ENCODE data around the gene BORCS5.
"Not testable (repeated sequence)": the region's sequence is repeated elsewhere in the genome, so short reads cannot be mapped to it uniquely, and the experiment has no call there.

The BORCS5 gene

DNA sequence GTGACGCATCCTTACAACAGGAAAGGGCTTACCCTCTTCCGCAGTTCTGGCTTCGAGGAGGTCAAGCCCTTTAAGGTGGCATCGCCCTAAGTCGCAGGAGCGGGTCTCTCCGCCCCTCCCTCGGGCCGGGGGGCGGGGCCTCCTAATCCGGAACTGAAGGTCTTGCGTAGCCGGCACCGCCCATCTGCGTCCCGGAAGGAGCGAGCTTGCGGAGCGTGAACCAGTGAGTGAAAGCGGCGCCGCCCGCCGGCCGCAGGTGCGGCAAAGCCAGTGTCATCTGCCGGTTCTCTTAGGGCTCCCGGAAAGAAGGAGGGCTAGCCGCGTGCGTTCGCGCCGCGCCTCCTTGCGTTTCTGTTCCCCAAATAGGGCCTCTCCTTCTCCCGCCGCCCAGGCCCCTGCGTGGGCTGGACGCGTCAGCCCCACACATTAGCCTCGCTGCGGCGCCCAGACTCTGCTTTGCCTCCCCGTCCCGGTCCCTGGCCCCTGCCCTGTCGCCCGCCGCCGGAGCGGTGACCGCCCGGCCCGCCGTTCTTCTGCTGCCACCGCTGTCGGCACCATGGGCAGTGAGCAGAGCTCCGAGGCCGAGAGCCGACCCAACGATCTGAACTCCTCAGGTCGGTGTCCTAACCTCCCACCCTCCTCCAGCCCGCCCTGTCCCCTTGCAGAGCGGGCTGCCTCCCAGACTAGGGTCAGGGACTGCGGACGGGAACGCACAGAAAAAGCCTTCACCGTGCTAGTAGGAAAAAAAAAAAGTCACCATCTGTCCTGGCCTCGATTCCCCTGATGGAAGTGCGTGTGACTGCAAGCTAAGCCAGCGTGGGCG, at the start of gene BORCS5:
TSS of gene BORCS5 (plus strand) at position 183 of the 823 bp plus-strand sequence. CDS start at position 557, 374 bp downstream.
- DNase-seq, result peak; percentile 79

DNA sequence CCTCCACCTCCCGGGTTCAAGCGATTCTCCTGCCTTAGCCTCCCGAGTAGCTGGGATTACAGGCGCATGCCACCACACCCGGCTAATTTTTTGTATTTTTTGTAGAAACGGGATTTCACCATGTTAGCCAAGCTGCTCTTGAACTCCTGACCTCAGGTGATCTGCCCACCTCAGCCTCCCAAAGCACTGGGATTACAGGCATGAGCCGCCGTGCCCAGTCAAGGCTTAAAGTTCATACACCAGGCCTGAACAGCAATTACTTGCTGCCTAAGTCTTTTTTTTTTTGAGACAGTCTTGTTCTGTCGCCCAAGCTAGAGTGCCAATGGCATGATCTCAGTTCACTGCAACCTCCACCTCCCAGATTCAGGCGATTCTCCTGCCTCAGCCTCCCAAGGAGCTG, 46.2 kb upstream of the BORCS5 start:
- not testable (repeated sequence) for DNase-seq

DNA sequence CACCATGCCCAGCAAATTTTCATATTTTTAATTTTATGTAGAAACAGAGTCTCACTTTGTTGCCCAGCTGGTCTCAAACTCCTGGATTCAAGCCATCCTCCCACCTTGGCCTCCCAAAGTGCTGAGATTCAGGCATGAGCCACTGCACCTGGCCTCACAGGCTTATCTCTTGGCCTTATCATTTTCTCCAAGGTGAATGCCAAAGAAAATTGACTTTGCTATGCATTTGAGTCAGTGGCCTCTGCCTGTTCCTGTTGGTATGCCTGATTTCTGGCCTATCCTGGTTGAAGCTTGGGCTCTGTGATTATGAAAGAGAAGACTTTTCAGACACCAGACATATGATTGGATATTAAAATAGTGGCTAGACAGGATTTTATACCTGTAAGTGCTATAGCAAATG, 41.0 kb upstream of the BORCS5 start:
- DNase-seq, result no peak

DNA sequence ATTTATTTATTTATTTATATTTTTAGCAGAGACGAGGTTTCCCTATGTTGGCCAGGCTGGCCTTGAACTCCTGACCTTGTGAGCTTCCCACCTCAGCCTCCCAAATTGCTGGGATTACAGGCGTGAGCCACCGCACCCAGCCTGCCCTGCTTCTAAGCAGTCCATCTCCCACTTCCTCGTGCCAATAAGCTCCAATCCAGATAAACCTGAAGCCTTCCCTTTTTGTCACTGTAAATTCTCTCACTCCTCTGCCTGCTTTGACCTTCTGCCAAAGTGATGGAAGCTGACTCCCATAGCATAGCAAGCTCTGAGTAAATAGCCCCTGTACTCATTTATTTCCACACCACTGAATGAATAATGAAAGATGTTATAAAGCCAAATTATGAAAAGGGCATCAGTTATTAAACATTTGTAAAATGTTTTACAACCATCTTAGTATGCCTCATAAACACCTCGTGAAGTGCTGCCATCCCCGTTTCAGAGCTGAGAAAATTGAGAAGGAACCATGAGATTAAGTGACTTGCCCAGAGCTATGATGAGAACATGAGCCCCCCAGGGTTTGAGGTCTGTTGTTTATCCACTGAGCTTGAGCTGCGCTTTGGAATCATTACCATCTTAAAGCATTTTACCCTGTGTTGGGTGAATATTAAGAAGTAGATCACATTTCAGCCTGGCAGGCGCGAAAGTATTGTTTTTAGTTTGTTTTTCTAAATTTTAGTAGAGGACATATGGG, 37.3 kb upstream of the BORCS5 start:
- DNase-seq, result no peak

DNA sequence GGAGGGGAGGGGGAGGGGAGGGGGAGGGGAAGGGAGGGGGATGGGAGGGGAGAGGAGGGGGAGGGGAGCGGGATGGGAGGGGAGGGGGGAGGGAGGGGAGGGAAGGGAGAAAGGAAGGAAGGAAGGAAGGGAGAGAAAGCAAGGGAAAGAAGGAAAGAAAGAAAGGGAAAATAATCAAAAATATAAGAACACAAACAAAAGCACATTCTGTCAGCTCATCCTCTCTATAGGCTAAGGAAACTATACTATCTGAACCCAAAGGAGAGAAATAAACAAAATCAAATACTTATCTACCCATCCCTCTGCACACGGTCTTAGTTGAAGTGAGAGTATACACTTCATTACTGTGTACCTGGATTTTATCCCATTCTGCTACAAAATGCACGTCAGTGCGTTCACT, 33.8 kb upstream of the BORCS5 start:
- no peak for DNase-seq

DNA sequence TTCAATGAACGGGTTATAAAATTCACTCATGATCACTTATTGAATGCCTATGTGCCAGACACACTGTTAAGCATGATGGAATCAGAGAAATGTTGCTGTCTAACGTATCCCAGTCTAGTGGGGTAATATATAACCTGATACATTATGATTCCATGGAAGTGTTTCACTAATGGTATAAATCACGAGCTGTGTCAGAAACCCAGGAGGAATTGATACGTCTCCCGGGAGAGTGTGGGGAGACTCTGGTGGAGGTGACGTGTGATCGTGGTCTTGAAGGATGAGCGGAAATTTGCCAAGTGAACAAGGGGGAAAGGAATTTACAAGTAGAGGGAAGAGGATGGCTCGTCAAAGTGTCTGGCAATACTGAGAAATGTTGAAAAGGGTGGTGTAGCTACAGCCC, 33.3 kb upstream of the BORCS5 start:
- no peak for DNase-seq

DNA sequence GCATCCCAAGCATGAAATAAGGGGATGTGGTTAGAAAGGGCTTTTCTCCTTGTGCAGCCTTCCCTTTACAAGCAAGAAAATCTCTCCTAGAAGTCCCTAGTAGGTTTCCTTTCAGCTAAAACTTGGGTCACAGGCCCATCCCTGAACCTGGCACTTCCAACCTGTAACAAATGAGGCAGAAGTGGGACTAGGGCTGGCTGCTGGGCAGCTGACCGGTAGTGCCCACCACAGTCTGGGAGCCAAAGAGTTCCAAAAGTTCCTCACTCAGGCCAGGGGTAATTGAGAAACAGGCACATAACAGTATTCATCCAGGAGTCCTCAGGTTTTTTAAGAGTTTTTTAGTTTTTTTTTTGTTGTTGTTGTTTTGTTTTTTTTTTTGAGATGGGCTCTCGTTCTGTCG, 30.6 kb upstream of the BORCS5 start:
- no peak for DNase-seq

DNA sequence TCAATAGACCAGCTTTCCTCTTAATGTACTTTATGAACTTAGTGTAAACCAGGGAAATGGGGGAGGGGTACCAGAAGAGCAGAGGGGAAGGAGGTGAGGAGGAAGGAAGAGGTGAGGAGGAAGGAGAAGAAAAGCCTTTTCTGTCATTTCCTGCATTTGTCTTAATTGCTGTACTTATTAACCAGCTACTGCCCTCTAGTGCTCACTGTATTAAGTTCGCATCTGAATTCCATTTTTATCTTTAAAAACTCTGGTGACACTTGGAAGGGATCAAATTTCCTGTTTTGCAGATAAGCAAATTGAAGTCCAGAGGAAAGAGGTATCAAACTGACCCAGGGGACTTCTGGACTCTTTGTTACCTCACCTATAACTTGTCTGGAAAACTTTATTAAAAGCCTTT, 29.1 kb upstream of the BORCS5 start:
- no peak for DNase-seq

DNA sequence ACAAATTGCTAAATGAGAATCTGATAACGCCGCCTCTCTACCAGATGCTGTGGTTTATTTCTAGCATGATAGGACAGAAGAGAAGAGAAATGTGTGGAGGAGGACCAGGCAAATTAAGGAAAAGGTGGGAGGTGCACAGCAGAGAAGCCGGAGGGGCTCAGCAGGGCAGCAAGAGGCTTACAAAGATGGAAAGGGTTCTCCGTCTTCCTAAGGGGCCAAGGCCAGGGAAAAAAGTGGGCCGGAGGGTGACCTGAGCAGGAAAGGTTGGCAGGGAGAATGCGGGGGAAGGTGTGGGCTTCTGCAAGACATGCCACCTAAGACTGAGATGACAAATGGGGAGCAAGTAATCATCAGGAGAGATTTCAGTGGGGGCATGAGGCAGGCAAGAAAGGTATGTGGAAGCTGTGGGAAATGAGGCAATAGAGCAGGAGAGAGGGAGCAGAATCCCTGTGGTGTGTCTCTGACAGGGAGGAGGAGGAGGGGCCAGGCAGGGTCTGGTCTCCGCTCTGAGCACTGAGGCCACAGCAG, 25.6 kb upstream of the BORCS5 start:
- DNase-seq, result no peak

DNA sequence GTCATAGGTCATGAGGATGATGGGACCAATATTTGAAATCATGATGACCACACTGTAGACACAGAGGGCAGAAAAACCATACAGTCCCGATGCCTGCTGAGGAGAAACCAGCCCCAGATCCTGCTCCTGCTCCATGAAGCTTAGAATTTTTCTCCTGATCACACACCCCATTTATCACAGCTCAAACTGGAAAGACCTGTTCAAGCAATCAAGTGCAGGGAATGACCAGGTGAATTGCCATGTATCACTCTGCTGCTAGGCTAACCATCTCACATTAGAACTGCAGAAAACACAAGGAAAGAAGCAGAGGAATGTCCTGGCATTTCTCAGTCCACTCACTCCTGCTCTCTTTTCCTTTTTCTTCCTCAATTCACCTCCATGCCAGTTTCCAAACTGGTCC, 25.0 kb upstream of the BORCS5 start:
- no peak for DNase-seq

DNA sequence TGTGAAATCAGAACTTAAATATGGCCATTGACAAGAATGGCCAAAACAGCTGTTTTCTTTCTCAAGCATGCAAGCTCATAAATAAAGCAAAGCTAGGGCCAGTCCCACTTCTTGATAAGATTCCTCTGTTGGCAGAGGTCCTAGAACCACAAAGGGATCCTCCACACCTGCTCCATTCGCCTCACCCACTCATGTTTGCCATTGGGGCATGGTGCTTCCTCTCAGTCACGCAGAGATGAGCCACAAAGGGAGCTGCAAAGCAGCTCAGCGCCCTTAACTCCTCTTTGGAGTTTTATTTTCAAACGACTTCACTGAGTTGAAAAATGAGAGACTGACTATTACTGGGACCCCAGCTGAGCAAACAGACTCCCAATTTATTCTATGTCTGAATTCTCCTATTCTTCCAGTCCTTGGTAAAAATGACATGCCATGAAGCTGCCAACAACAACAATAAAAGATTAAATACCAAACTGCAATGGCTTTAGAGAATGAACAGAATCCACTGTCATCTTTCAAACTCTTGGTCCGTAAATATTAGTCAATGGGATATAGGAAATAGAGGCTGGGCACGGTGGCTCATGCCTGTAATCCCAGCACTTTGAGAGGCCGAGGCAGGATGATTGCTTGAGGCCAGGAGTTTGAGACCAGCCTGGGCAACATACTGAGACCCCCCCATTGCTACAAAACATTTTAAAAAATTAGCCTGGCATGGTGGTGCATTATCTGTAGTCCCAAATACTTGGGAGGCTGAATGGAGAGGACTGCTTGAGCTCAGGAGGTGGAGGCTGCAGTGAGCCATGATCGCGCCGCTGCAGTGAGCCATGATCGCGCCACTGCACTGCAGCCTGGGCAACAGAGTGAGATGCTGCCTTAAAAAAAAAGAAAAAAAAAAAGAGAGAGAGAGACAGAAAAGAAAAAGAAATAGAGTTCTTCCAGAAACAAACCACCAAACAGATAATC, 23.2 kb upstream of the BORCS5 start:
- DNase-seq, result no peak

DNA sequence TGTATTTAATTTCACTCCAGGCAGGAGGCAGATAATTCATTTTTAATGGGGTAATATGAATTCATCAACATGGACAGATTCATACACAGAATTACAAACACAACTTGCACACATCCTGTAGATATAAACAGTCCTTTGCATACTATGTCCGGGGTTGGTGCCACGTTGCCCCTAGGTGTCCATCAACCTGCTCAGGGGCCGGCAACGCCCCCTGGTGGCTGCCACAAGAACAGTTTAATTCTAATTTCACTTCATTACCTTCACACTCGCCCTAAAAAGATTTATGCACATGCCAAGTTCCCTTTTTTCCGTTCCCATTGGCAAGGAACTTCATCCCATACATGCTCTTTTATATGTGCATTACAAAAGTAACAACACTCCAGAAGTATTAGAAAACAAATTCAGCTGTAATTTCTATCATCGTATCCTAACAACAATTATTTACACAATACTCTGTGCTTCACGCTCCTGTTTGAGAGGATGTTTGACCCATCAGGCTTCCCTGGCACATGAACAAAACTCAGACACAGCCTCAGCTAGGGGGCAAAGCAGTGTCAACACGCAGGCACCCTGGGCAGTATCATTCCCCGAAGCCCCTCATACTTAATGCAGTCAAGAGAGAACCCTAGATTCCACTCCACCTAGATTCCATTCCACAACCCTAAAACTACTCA, 22.4 kb upstream of the BORCS5 start:
- no peak for DNase-seq

DNA sequence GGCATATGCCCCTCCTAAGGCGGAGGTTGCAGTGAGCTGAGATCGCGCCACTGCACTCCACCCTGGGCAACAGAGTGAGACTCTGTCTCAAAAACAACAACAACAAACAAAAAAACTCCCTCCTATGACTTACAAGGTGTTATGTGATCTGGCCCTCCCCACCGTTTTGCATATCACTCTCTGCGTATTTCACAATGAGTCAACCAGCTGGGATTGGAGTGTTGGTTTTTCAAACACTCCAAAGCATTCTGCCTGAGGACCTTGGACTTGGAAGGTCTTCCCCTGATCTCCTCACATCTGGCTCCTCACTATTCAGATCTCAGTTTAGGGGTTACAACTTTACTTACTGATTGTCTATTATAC, 20.8 kb upstream of the BORCS5 start:
- no peak for DNase-seq

DNA sequence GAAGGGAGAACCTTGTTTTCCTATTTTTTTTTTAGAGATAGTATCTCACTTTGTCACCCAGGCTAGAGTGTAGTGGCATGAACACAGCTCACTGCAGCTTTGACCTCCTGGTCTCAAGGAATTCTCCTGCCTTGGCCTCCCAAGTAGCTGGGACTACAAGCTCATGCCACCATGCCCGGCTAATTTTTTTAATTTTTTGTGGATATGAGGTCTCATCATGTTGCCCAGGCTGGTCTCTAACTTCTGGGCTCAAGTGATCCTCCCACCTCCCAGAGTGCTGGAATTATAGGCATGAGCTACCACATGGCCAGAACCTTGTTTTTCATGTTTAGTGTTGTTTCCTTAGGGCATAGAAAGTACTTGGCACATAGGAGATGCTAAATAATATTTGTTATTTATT, 20.4 kb upstream of the BORCS5 start:
- DNase-seq, result no peak

DNA sequence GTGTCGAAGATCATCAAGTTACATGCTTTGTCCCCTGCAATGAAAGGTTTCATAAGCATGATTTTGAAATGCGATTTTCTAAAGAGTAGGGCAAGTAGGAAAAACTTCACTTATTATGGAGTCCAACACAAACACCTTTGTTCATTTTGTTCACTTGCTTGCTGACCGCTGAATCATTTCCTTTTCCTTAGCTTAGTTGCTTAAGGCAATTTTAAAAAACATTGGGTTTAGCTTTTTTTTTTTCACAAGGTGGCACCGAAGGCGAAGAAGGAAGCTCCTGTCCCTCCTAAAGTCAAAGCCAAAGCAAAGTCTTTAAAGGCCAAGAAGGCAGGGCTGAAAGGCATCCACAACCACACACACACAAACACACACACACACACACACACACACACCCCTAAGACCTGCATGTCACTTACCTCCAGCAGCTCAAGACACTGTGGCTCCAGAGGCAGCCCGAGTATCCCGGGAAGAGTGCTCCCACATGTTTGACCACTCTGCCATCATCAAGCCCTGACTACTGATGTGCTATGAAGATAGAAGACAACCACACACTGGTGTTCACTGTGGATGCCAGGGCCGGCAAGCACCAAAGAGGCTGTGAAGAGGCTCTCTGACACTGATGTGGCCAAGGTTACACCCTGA, 18.2 kb upstream of the BORCS5 start:
- no peak for DNase-seq

DNA sequence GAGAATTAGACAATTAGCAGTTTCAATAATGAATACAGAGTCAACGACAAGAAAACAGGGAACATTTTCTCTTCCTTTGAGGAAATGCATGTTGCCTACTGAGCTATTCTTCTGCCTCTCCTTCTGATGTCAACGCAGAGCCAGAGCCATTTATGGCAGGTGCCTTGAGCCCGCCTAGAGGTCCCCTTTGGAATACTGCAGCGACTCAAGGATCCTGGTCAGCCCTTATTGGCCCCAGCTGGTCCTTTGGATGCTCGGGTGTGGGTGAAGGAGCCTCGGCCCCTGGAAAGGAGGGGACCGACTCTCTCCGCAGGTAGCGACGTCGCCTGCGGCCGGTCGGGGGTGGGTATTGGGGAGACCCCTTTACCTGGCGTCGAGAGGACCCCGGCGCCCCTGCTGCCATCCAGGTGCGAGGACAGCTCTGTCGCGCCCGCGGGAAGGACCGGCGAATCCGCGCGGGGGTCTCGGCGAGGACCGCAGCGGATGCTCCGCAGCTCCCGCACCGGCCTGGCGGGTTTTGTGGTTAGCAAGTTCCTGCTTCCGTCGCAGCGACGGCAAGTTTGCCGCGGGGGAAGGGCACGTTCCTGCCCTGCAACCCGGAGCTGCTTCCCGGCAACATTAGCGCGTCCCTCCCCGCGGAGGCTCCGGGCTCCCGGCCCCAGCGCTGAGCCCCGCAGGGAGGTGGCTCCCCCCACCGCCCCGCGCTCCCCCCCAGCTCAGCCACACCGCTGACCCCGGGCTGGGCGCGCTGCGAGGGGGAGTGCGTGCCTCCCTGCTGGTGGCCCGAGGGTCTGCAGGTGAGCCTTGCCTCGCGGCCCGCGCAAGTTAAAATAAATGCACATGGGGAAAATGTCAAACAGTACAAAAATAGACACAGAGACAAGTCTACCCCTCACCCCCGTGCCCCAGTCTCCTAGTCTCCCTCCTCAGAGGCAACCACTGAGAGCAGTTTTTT, 6.9 kb upstream of the BORCS5 start, which contains the start of gene MANSC1:
TSS of gene MANSC1 (minus strand) at position 532 of the 955 bp plus-strand sequence. CDS start 6,928 bp downstream, outside the sequence.
- no peak for DNase-seq

DNA sequence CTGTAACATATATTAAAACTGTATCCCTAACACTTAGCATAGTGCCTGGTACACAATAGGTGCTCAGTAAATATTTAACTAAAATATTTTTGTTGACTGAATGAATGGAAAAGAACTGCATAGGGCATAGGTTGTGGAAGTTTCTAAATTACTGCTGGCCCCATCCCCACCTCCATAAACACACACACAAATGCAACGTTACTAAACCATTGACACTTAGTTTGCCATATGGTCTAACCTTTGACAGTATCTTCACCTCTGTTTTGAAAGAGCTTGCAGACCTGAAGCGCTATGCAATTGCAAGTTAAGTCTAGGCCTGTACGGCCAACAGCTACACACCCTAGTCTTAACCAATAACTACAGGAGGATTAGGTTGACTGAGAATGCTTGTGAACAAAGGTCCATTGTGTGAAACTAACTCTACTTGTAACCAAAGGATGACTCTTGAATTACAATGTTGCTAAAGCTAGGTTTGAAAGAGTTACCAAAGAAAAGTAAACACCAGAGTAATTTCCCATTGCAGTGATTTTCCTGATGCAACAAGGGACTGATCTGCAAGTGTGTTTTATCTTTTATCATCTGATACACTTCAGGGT, 5.9 kb upstream of the BORCS5 start:
- DNase-seq, result no peak

DNA sequence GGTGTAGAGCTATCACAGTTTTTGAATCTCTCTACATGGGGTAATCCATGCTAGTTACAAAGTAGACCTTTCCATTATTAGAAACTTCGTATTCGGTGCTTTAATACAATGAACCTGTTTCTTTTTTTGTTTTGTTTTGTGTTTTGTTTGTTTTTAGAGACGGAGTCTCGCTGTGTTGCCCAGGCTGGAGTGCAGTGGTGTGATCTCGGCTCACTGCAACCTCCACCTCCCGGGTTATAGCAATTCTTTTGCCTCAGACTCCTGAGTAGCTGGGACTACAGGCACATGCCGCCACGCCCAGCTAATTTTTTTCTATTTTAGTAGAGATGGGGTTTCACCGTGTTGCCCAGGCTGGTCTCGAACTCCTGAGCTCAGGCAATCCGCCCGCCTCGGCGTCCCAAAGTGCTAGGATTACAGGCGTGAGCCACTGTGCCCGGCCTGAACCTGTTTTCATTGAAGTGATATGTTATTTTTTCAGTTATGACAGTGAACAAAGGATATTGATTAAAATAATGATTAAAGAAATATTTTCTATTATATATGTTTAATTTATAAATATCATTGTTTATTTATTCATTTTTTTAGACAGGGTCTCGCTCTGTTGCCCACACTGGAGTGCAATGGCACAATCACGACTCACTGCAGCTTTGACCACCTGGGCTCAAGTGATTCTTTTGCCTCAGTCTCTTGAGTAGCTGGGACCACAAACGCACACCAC, 5.3 kb upstream of the BORCS5 start:
- DNase-seq, result not testable (repeated sequence)

DNA sequence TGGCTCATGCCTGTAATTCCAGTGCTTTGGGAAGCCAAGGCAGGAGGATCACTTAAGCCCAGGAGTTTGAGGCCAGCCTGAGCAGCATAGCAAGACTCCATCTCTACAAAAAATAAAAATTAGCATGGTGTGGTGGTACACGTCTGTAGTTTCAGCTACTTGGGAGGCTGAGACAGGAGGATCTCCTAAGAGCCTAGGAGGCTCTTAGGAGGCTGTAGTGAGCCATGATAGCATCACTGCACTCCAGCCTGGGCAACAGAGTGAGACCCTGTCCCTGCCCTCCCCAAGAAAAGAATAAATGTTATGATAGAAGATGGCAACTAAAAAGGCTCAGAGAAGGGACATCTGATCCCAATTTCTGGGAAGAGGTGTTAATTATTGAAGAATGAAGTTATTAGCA, 3.6 kb upstream of the BORCS5 start:
- no peak for DNase-seq

Measured in GOT3 (cell line).